Fibroblast of peridontal ligament (primary cell): ENCODE measurements around the gene RFPL4A.
"Not testable (repeated sequence)": the region's sequence is repeated elsewhere in the genome, so short reads cannot be mapped to it uniquely, and the experiment has no call there.

Experiments
- DNase-seq: peaks from one replicate; pipeline ENCODE4 v3.0.0-alpha.2; 2010; ENCODE audit errors: extremely low read depth

Gene RFPL4A

GRCh38 chr19:55758797-55759196 lies at the start of gene RFPL4A:
Gene RFPL4A (plus strand): TSS chr19:55759097. CDS start chr19:55761801, 2,704 bp downstream.
- not testable (repeated sequence) for DNase-seq

GRCh38 chr19:55711719-55712118 lies 47.2 kb upstream of the RFPL4A start:
- DNase-seq: no peak

GRCh38 chr19:55712804-55713631 lies 45.9 kb upstream of the RFPL4A start:
- no peak for DNase-seq

GRCh38 chr19:55716531-55716930 lies 42.4 kb upstream of the RFPL4A start:
- DNase-seq: no peak

- DNase-seq: no peak
Measured at GRCh38 chr19:55717251-55717650, 41.6 kb upstream of the RFPL4A start.

GRCh38 chr19:55717879-55718711 lies 40.8 kb upstream of the RFPL4A start:
- not testable (repeated sequence) for DNase-seq

- no peak for DNase-seq
Measured at GRCh38 chr19:55720214-55720746, 38.6 kb upstream of the RFPL4A start.

GRCh38 chr19:55720801-55721200 lies 38.1 kb upstream of the RFPL4A start:
- DNase-seq: no peak

- DNase-seq: no peak
Measured at GRCh38 chr19:55723491-55723890, 35.4 kb upstream of the RFPL4A start.

- not testable (repeated sequence) for DNase-seq
Measured at GRCh38 chr19:55730378-55730777, 28.5 kb upstream of the RFPL4A start.

- DNase-seq: no peak
Measured at GRCh38 chr19:55738302-55738701, 20.6 kb upstream of the RFPL4A start, which contains the start of gene NLRP9. Gene NLRP9 (minus strand): TSS chr19:55738402. CDS start chr19:55738374, 28 bp downstream.

GRCh38 chr19:55750715-55751114 lies 8.2 kb upstream of the RFPL4A start:
- no peak for DNase-seq

GRCh38 chr19:55753401-55753800 lies 5.5 kb upstream of the RFPL4A start:
- no peak for DNase-seq

- not testable (repeated sequence) for DNase-seq
Measured at GRCh38 chr19:55756808-55757207, 2.1 kb upstream of the RFPL4A start.

- DNase-seq: no peak
Measured at GRCh38 chr19:55766466-55766865, 7.6 kb downstream of the RFPL4A start.

- DNase-seq: not testable (repeated sequence)
Measured at GRCh38 chr19:55768818-55769217, 9.9 kb downstream of the RFPL4A start, which contains the start of gene RFPL4AL1. Gene RFPL4AL1 (plus strand): TSS chr19:55769118. CDS start chr19:55771805, 2,687 bp downstream.

- not testable (repeated sequence) for DNase-seq
Measured at GRCh38 chr19:55769632-55770031, 10.7 kb downstream of the RFPL4A start.

GRCh38 chr19:55777528-55777927 lies 18.6 kb downstream of the RFPL4A start:
- DNase-seq: no peak

- no peak for DNase-seq
Measured at GRCh38 chr19:55778331-55778730, 19.4 kb downstream of the RFPL4A start.

GRCh38 chr19:55781112-55781511 lies 22.2 kb downstream of the RFPL4A start:
- DNase-seq: no peak

GRCh38 chr19:55795021-55795420 lies 36.1 kb downstream of the RFPL4A start:
- DNase-seq: no peak

- no peak for DNase-seq
Measured at GRCh38 chr19:55801416-55801815, 42.5 kb downstream of the RFPL4A start.
